ENCODE results near the gene USP3.

DNA sequence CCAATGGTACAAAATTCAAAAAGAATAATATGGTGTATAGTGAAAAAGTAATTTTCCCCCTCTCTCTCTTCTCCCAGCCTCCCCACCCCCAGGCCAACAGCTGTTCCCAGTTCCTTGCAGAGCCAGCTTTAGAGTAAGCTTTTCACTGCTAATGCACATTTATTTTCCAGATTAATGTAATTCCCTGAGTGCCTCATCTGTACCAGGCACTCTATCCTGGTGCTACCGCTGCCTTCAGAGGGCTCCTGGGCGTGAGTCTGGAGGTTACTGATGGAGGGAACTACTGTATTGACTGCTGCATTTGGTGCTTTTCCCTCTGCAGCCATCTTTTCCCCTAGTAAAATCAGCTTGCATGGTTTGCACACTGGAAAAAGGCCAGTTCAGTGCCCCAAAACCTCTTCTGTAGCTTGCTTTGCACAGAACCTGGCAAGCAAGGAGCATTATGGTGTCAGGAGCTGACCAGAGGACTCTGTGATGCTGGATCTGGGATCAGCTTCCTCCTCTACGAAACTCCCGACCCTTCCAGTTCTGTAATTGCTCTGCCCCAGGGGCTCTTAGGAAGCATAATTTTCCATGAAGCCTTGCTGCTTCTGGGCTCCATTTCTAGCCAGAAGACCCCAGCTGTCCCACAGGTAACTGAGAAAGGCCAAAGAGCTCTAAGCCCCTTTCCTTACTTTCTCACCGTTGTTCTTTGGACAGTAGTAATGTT lies 8.5 kb upstream of the USP3 start:
- TF ChIP-seq POLR2A (IDR thresholded peaks at IDR 0.05) (no peak), CTCF (IDR thresholded peaks at IDR 0.05) (no peak)

Data from transverse colon (tissue), 3 donors.